ENCODE results near the gene PABPN1. TPM values are rescaled to one million over a fixed set of nuclear protein-coding genes. Genes with fewer than 3 reads are reported as not detected.

Gene PABPN1
- total and polyA plus RNA-seq, 8 donors: 32.6 to 166 (median 53.4) TPM

- Histone ChIP-seq H3K27me3 (peaks cover 0 to 9% (median 0%) of the 10 kb centered on the region in 4 donors), H3K9me3 (no peaks in the 10 kb centered on the region), H3K4me3 (peak overlapping the region in 2 of 4 donors; percentile 14 to 31), H3K4me1 (no peaks in the 10 kb centered on the region), H3K27ac (peak overlapping the region in 3 of 4 donors; percentile 3 to 33 (median 27)), H3K36me3 (no peaks in the 10 kb centered on the region)
- WGBS, 2 donors: 19 to 29% methylated on average over 18 to 51 of the region's 51 CpGs
- ATAC-seq (peak; percentile 55 to 77 (median 62)), FAIRE-seq (no peak), DNase-seq (peak in 1 of 6 donors; percentile 52)
- no peak for TF ChIP-seq CTCF (IDR thresholded peaks at IDR 0.05)
- intact Hi-C loops (cut with DNase I): no loop called here
Measured at GRCh38 chr14:23365732-23366425, 44.6 kb downstream of the PABPN1 start.

- DNase-seq (peak in 1 of 6 donors; percentile 60), FAIRE-seq (no peak), ATAC-seq (peak in 3 of 4 donors; percentile 42 to 62 (median 46))
- Histone ChIP-seq H3K27ac (no peak overlapping the region), H3K36me3 (no peaks in the 10 kb centered on the region), H3K4me1 (no peaks in the 10 kb centered on the region), H3K27me3 (peaks cover 0 to 9% (median 0%) of the 10 kb centered on the region in 4 donors), H3K4me3 (peak overlapping the region in 1 of 4 donors; percentile 31), H3K9me3 (no peaks in the 10 kb centered on the region)
- intact Hi-C loops (cut with DNase I): no loop called here
- 61 to 73% methylated on average over 26 to 34 of the region's 34 CpGs for WGBS, 2 donors
- no peak for TF ChIP-seq CTCF (IDR thresholded peaks at IDR 0.05)
Measured at GRCh38 chr14:23366426-23366921, 45.2 kb downstream of the PABPN1 start.

GRCh38 chr14:23370221-23370620 is 49.0 kb downstream of the PABPN1 start:
- no peak overlapping the region for H3K27ac ChIP-seq
- WGBS, 2 donors: 47 to 59% methylated on average over 1 of the region's 1 CpG
- DNase-seq (no peak), FAIRE-seq (no peak), ATAC-seq (no peak)
- H3K36me3 ChIP-seq: no peaks in the 10 kb centered on the region
- peaks cover 0 to 6% (median 0%) of the 10 kb centered on the region in 4 donors for H3K27me3 ChIP-seq
- H3K4me1 ChIP-seq: no peaks in the 10 kb centered on the region
- no peak for TF ChIP-seq CTCF (IDR thresholded peaks at IDR 0.05)
- H3K9me3 ChIP-seq: no peaks in the 10 kb centered on the region
- H3K4me3 ChIP-seq: no peak overlapping the region
- intact Hi-C loops (cut with DNase I): loop anchor here in 1 of 3 donors (5.0 kb wide), 1 partner anchor 33 kb away; no protein-coding TSS in a partner anchor

- no peaks in the 10 kb centered on the region for H3K27me3 ChIP-seq
- no peak overlapping the region for H3K27ac ChIP-seq
- H3K4me3 ChIP-seq: no peak overlapping the region
- no peak for FAIRE-seq
- intact Hi-C loops (cut with DNase I): loop anchor here in 1 of 3 donors (5.0 kb wide), 1 partner anchor 35 kb away; no protein-coding TSS in a partner anchor
- H3K4me1 ChIP-seq: no peaks in the 10 kb centered on the region
- no peaks in the 10 kb centered on the region for H3K36me3 ChIP-seq
- WGBS, 2 donors: 80 to 100% methylated on average over 1 of the region's 1 CpG
- no peak for ATAC-seq
- TF ChIP-seq CTCF (IDR thresholded peaks at IDR 0.05): no peak
- no peak for DNase-seq
- H3K9me3 ChIP-seq: no peaks in the 10 kb centered on the region
Measured at GRCh38 chr14:23371865-23372264, 50.6 kb downstream of the PABPN1 start.

- no peak within 1 kb of the TSS for H3K27ac ChIP-seq
- H3K4me3 ChIP-seq: no peak within 1 kb of the TSS
- 63 to 70% methylated on average over 2 of the region's 2 CpGs for WGBS, 2 donors
- H3K4me1 ChIP-seq: no peaks in the 10 kb centered on the region
- H3K27me3 ChIP-seq: no peaks in the 10 kb centered on the region
- H3K9me3 ChIP-seq: no peaks in the 10 kb centered on the region
- ATAC-seq (no peak), DNase-seq (no peak), FAIRE-seq (no peak)
- no peaks in the 10 kb centered on the region for H3K36me3 ChIP-seq
- no peak for TF ChIP-seq CTCF (IDR thresholded peaks at IDR 0.05)
- intact Hi-C loops (cut with DNase I): loop anchor here in 1 of 3 donors (5.0 kb wide), 1 partner anchor 35 kb away; no protein-coding TSS in a partner anchor
Measured at GRCh38 chr14:23372509-23372908, 51.3 kb downstream of the PABPN1 start, which contains the start of gene IL25. Gene IL25, plus strand, starts transcription at chr14:23372809.
